AML-193 (cell line): ENCODE results near the gene BCR.

Source experiments
- DNase-seq, 2 experiments: peaks; one replicate each; lab custom pipeline; 2025; lab: John Stamatoyannopoulos, UW

BCR gene

GRCh38 chr22:23276656-23277582 lies 96.6 kb downstream of the BCR start:
- no peak for DNase-seq

- DNase-seq, result no peak
Observed at GRCh38 chr22:23277583-23278295, 97.4 kb downstream of the BCR start.

- no peak for DNase-seq
Observed at GRCh38 chr22:23278883-23279675, 98.8 kb downstream of the BCR start.

GRCh38 chr22:23279781-23280180 lies 99.5 kb downstream of the BCR start:
- no peak for DNase-seq

- DNase-seq, result no peak
Observed at GRCh38 chr22:23280356-23281052, 100.2 kb downstream of the BCR start.

- no peak for DNase-seq
Observed at GRCh38 chr22:23281053-23281405, 100.7 kb downstream of the BCR start.

- peak; percentile 24 for DNase-seq
Observed at GRCh38 chr22:23281406-23282088, 101.2 kb downstream of the BCR start.

GRCh38 chr22:23282089-23282501 lies 101.8 kb downstream of the BCR start:
- DNase-seq, result no peak

GRCh38 chr22:23282516-23282915 lies 102.2 kb downstream of the BCR start:
- no peak for DNase-seq

GRCh38 chr22:23282986-23283385 lies 102.7 kb downstream of the BCR start:
- DNase-seq, result no peak

GRCh38 chr22:23283591-23284503 lies 103.5 kb downstream of the BCR start:
- no peak for DNase-seq

- DNase-seq, result no peak
Observed at GRCh38 chr22:23284504-23285033, 104.3 kb downstream of the BCR start.

GRCh38 chr22:23285236-23285635 lies 104.9 kb downstream of the BCR start:
- DNase-seq, result no peak

- no peak for DNase-seq
Observed at GRCh38 chr22:23285734-23286133, 105.4 kb downstream of the BCR start.

- DNase-seq, result no peak
Observed at GRCh38 chr22:23286296-23286695, 106.0 kb downstream of the BCR start.

GRCh38 chr22:23287136-23288095 lies 107.1 kb downstream of the BCR start:
- DNase-seq, result no peak

- no peak for DNase-seq
Observed at GRCh38 chr22:23288301-23289129, 108.2 kb downstream of the BCR start.

GRCh38 chr22:23289130-23289503 lies 108.8 kb downstream of the BCR start:
- DNase-seq, result no peak
